Measurements from ENCODE around the gene HMCN2.
"Not testable (repeated sequence)": the region's sequence is repeated elsewhere in the genome, so short reads cannot be mapped to it uniquely, and the experiment has no call there.

Gene HMCN2

GRCh38 chr9:130398487-130399240 is 133.1 kb downstream of the HMCN2 start:
- no peak for DNase-seq

- no peak for DNase-seq
These were observed 134.2 kb downstream of the HMCN2 start for GRCh38 chr9:130399768-130400167.

GRCh38 chr9:130400870-130401269 is 135.3 kb downstream of the HMCN2 start:
- DNase-seq = no peak

- DNase-seq = not testable (repeated sequence)
These were observed 136.2 kb downstream of the HMCN2 start for GRCh38 chr9:130401742-130402141.

GRCh38 chr9:130402243-130402642 is 136.7 kb downstream of the HMCN2 start:
- no peak for DNase-seq

- DNase-seq = no peak
These were observed 137.3 kb downstream of the HMCN2 start for GRCh38 chr9:130402645-130403440.

- no peak for DNase-seq
These were observed 140.2 kb downstream of the HMCN2 start for GRCh38 chr9:130405657-130406257.

- DNase-seq = no peak
These were observed 140.8 kb downstream of the HMCN2 start for GRCh38 chr9:130406278-130406895.

- no peak for DNase-seq
These were observed 142.5 kb downstream of the HMCN2 start for GRCh38 chr9:130407916-130408663.

GRCh38 chr9:130408669-130409068 is 143.1 kb downstream of the HMCN2 start:
- DNase-seq = no peak

GRCh38 chr9:130409246-130409645 is 143.7 kb downstream of the HMCN2 start:
- no peak for DNase-seq

GRCh38 chr9:130410443-130410842 is 144.9 kb downstream of the HMCN2 start:
- DNase-seq = no peak

GRCh38 chr9:130411566-130411915 is 146.0 kb downstream of the HMCN2 start:
- DNase-seq = no peak

GRCh38 chr9:130414081-130414731 is 148.6 kb downstream of the HMCN2 start:
- no peak for DNase-seq

- no peak for DNase-seq
These were observed 149.6 kb downstream of the HMCN2 start for GRCh38 chr9:130414910-130415746.

GRCh38 chr9:130417602-130418001 is 152.0 kb downstream of the HMCN2 start:
- DNase-seq = no peak

GRCh38 chr9:130418776-130419175 is 153.2 kb downstream of the HMCN2 start:
- no peak for DNase-seq

GRCh38 chr9:130419521-130420035 is 154.0 kb downstream of the HMCN2 start:
- DNase-seq = no peak

- no peak for DNase-seq
These were observed 155.7 kb downstream of the HMCN2 start for GRCh38 chr9:130421154-130421801.

- no peak for DNase-seq
These were observed 156.3 kb downstream of the HMCN2 start for GRCh38 chr9:130421802-130422276.
